GM15510 (cell line): ENCODE measurements around the gene SDK2.

Experiments used
- POLR2A ChIP-seq: IDR thresholded peaks from 3 replicates; pipeline ENCODE4 v1.6.1; 2011; ENCODE audit warnings: borderline replicate concordance; ENCODE audit not compliant: insufficient read length; ENCODE audit errors: extremely low read depth

SDK2 gene

GRCh38 chr17:73541561-73541981 is 102.7 kb downstream of the SDK2 start:
- TF ChIP-seq POLR2A, result no peak

- no peak for TF ChIP-seq POLR2A
These were observed 103.1 kb downstream of the SDK2 start for GRCh38 chr17:73541111-73541510.

- no peak for TF ChIP-seq POLR2A
These were observed 105.1 kb downstream of the SDK2 start for GRCh38 chr17:73539166-73539565.

GRCh38 chr17:73538445-73538844 is 105.8 kb downstream of the SDK2 start:
- no peak for TF ChIP-seq POLR2A

GRCh38 chr17:73536700-73537605 is 107.3 kb downstream of the SDK2 start:
- TF ChIP-seq POLR2A, result no peak

GRCh38 chr17:73535746-73536145 is 108.5 kb downstream of the SDK2 start:
- no peak for TF ChIP-seq POLR2A

- TF ChIP-seq POLR2A, result no peak
These were observed 109.9 kb downstream of the SDK2 start for GRCh38 chr17:73534209-73534909.

GRCh38 chr17:73533781-73534180 is 110.5 kb downstream of the SDK2 start:
- no peak for TF ChIP-seq POLR2A

- TF ChIP-seq POLR2A, result no peak
These were observed 111.1 kb downstream of the SDK2 start for GRCh38 chr17:73533127-73533526.

- no peak for TF ChIP-seq POLR2A
These were observed 111.8 kb downstream of the SDK2 start for GRCh38 chr17:73532421-73532901.

GRCh38 chr17:73531158-73531557 is 113.1 kb downstream of the SDK2 start:
- TF ChIP-seq POLR2A, result no peak

GRCh38 chr17:73528679-73529078 is 115.6 kb downstream of the SDK2 start:
- no peak for TF ChIP-seq POLR2A

- no peak for TF ChIP-seq POLR2A
These were observed 117.3 kb downstream of the SDK2 start for GRCh38 chr17:73526952-73527351.

GRCh38 chr17:73524941-73525679 is 119.1 kb downstream of the SDK2 start:
- no peak for TF ChIP-seq POLR2A

- no peak for TF ChIP-seq POLR2A
These were observed 121.5 kb downstream of the SDK2 start for GRCh38 chr17:73522696-73523095.
